Keratinocyte (primary cell): ENCODE results near the gene OR5T3. TPM values are rescaled to one million over a fixed set of nuclear protein-coding genes. Genes with fewer than 3 reads are reported as not detected.

Experiments
- DNase-seq: peaks from one replicate; pipeline ENCODE4 v3.0.0-alpha.2; 2011; ENCODE audit warnings: low read depth, missing footprints, low spot score
- FAIRE-seq: peaks from 2 replicates; lab custom pipeline; 2011; peaks lifted over from hg19 to GRCh38; lab: Jason Lieb, UNC
- H2AFZ ChIP-seq: 2 replicates; pipeline ENCODE4 v1.6.0; 2012; ENCODE audit warnings: low read length, control low read depth, inconsistent platforms; ENCODE audit not compliant: control insufficient read depth
- H3K27ac ChIP-seq: 2 replicates; pipeline ENCODE4 v1.5.1; 2011; ENCODE audit warnings: low read length; ENCODE audit not compliant: control insufficient read depth, insufficient read depth
- H3K27me3 ChIP-seq: 3 replicates; pipeline ENCODE4 v1.6.0; 2011; ENCODE audit warnings: low read length; ENCODE audit not compliant: control insufficient read depth, insufficient read depth; ENCODE audit errors: extremely low read depth
- H3K36me3 ChIP-seq, 2 experiments: 2 replicates in 1 of 2; 3 replicates in 1 of 2; pipeline ENCODE4 v1.5.1; 2011; ENCODE audit warnings: low read length in 2 of 2, mild to moderate bottlenecking in 1 of 2; ENCODE audit not compliant: control insufficient read depth in 2 of 2, insufficient read depth in 2 of 2; ENCODE audit errors: extremely low read depth in 1 of 2
- H3K4me1 ChIP-seq: 3 replicates; pipeline ENCODE4 v1.5.1; 2011; ENCODE audit warnings: low read length; ENCODE audit not compliant: control insufficient read depth, insufficient read depth; ENCODE audit errors: extremely low read depth
- H3K4me2 ChIP-seq: 3 replicates; pipeline ENCODE4 v1.6.0; 2011; ENCODE audit warnings: low read depth, low read length; ENCODE audit not compliant: control insufficient read depth, insufficient read depth; ENCODE audit errors: extremely low read depth
- H3K4me3 ChIP-seq, 3 experiments: fragments of 200-600 bp in 1 of 3; sonication (generic) in 1 of 3; 2 replicates in 2 of 3; 3 replicates in 1 of 3; pipeline ENCODE4 v1.5.1; 2011 to 2016; ENCODE audit warnings: low read length in 3 of 3, mild to moderate bottlenecking in 3 of 3, control low read depth in 2 of 3, inconsistent platforms in 1 of 3, low read depth in 1 of 3, mixed read lengths in 1 of 3, mixed run types in 1 of 3, moderate library complexity in 1 of 3; ENCODE audit not compliant: control insufficient read depth in 2 of 3, insufficient read depth in 2 of 3; ENCODE audit errors: extremely low read depth in 1 of 3
- H3K79me2 ChIP-seq: 2 replicates; pipeline ENCODE4 v1.6.0; 2012; ENCODE audit warnings: low read length; ENCODE audit not compliant: control insufficient read depth, insufficient read depth
- H3K9ac ChIP-seq: 3 replicates; pipeline ENCODE4 v1.6.0; 2011; ENCODE audit warnings: low read length; ENCODE audit not compliant: control insufficient read depth, insufficient read depth; ENCODE audit errors: extremely low read depth
- H3K9me1 ChIP-seq: 3 replicates; pipeline ENCODE4 v1.6.0; 2011; ENCODE audit warnings: low read length; ENCODE audit not compliant: control insufficient read depth, insufficient read depth; ENCODE audit errors: extremely low read depth
- H3K9me3 ChIP-seq: 2 replicates; pipeline ENCODE4 v1.5.1; 2012; ENCODE audit warnings: low read depth, low read length; ENCODE audit not compliant: control insufficient read depth
- H4K20me1 ChIP-seq: 3 replicates; pipeline ENCODE4 v1.6.0; 2011; ENCODE audit warnings: low read length; ENCODE audit not compliant: control insufficient read depth, insufficient read depth; ENCODE audit errors: extremely low read depth
- CTCF ChIP-seq, 3 experiments: IDR thresholded peaks in 1 of 3; conservative IDR thresholded peaks in 1 of 3; optimal IDR thresholded peaks in 1 of 3; 2 replicates in 2 of 3; 3 replicates in 1 of 3; pipeline versions ENCODE3 to v1.5.1; 2011; ENCODE audit warnings: low read length in 3 of 3, mild to moderate bottlenecking in 3 of 3, moderate library complexity in 2 of 3, control low read depth in 1 of 3, inconsistent platforms in 1 of 3; ENCODE audit not compliant: insufficient read depth in 2 of 3; ENCODE audit errors: extremely low read depth in 1 of 3
- EZH2 ChIP-seq: IDR thresholded peaks from one replicate; pipeline ENCODE4 v1.6.1; 2012; ENCODE audit warnings: inconsistent platforms, mild to moderate bottlenecking, low read length, moderate library complexity
- dilution Hi-C: fragments of 300-500 bp; cut with MboI; formaldehyde crosslinking; loops from one replicate; pipeline ENCODE4 v1.7.0; 2020; ENCODE audit warnings: low sequenced_read_pairs; ENCODE audit not compliant: extremely low pct_ligation_motif_present
- polyA plus RNA-seq, 5 experiments: library from polyadenylated mRNA; depleted of rRNA in 3 of 5; stranded (reverse) in 3 of 5; stranded (forward) in 1 of 5; unstranded in 1 of 5; fragments of >200 nt; gene quantifications; 1 replicate in 1 of 5; 2 replicates in 3 of 5; 3 replicates in 1 of 5; pipeline versions ENCODE4 v1.2.1 to v1.2.3, GENCODE V29; 2011 to 2012; ENCODE audit warnings: missing spikeins in 2 of 5, low read depth in 1 of 5, low replicate concordance in 1 of 5

OR5T3 gene
- polyA plus RNA-seq, 1 donor (not counting 4 experiments of a cell fraction or from before 2014, with no cell fraction given): not detected

- Histone ChIP-seq H3K9me3 (peaks cover 2% of the 10 kb centered on the region), H3K4me1 (no peaks in the 10 kb centered on the region), H3K27ac (no peak overlapping the region), H3K9ac (no peak overlapping the region), H3K79me2 (no peaks in the 10 kb centered on the region), H3K4me3 (no peak overlapping the region), H2AFZ (no peak overlapping the region), H3K4me2 (no peak overlapping the region), H3K9me1 (no peaks in the 10 kb centered on the region), H3K27me3 (no peaks in the 10 kb centered on the region), H4K20me1 (no peaks in the 10 kb centered on the region), H3K36me3 (no peaks in the 10 kb centered on the region)
- DNase-seq (no peak), FAIRE-seq (no peak)
- dilution Hi-C loops: no loop called here
- TF ChIP-seq EZH2 (no peak), CTCF (optimal IDR thresholded peaks at IDR 0.05 in 1 of 3, IDR thresholded peaks at IDR 0.05 in 1 of 3, conservative IDR thresholded peaks at IDR 0.05 in 1 of 3; ENCODE audit: extremely low read depth in 1 of 3, insufficient read depth in 2 of 3, low read length in 3 of 3) (no peak)
Measured at GRCh38 chr11:56271092-56271491, 19.0 kb downstream of the OR5T3 start.

- dilution Hi-C loops: no loop called here
- H3K9me3 ChIP-seq: no peaks in the 10 kb centered on the region
- FAIRE-seq: no peak
Measured at GRCh38 chr11:56273854-56274253, 21.8 kb downstream of the OR5T3 start, which contains the start of gene OR5T1. OR5T1 (plus strand) TSS chr11:56274154; CDS start chr11:56275639, 1,485 bp downstream.

More at GRCh38 chr11:56273854-56274253, 21.8 kb downstream of the OR5T3 start, which contains the start of gene OR5T1:
- H3K4me1 ChIP-seq: no peaks in the 10 kb centered on the region
- DNase-seq: no peak
- H4K20me1 ChIP-seq: no peaks in the 10 kb centered on the region
- no peak within 1 kb of the TSS for H2AFZ ChIP-seq
- H3K27me3 ChIP-seq: no peaks in the 10 kb centered on the region
- H3K27ac ChIP-seq: no peak within 1 kb of the TSS
- no peak within 1 kb of the TSS for H3K4me2 ChIP-seq
- no peak within 1 kb of the TSS for H3K9ac ChIP-seq
- no peak for TF ChIP-seq EZH2
- no peak for TF ChIP-seq CTCF (optimal IDR thresholded peaks at IDR 0.05 in 1 of 3, IDR thresholded peaks at IDR 0.05 in 1 of 3, conservative IDR thresholded peaks at IDR 0.05 in 1 of 3; ENCODE audit: extremely low read depth in 1 of 3, insufficient read depth in 2 of 3, low read length in 3 of 3)
- no peaks in the 10 kb centered on the region for H3K79me2 ChIP-seq
- H3K4me3 ChIP-seq: no peak within 1 kb of the TSS
- H3K9me1 ChIP-seq: no peaks in the 10 kb centered on the region
- H3K36me3 ChIP-seq: no peaks in the 10 kb centered on the region
